GM20431 (cell line): ENCODE data around the gene FAM167B.

ENCODE experiments used
- in situ Hi-C: fragments of 300-500 bp; cut with MseI, MboI; formaldehyde crosslinking; loops from one replicate; pipeline ENCODE4 v1.15.0; 2020; ENCODE audit warnings: low sequenced_read_pairs; ENCODE audit not compliant: unreplicated experiment

Gene FAM167B

DNA sequence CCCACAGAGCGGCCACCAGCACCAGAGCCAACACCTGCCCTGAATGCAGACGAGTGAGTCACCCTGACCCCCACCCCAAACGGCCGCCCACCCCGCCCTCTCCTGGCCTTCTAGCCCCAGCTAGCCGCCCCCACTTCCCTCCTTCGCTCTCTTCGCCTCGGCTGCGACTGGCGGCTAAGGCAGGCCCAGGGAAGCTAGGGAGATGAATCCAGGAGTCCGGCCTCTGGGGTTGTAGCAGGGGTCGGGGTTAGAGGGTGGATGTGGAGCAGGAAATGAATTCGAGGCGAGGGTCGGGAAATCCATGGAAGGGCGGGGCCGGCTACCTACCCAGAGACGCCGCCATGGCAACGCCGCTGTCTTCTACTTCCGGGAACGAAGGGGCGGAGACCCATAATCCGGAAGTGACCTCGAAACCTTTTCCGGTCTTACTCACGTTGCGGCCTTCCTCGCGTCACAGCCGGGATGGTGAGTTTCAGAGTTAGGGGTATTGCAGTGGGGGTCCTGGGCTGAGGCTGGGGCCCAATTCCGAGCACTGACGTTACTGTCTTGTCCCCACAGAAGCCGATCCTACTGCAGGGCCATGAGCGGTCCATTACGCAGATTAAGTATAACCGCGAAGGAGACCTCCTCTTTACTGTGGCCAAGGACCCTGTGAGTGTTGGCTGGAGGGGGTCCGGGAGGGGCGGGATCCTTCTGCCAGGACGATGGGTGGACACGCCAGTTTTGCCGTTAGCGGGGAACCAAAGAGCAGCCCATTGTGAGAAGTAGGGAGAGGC is 24.9 kb upstream of the FAM167B start, which contains the start of the genes EIF3I and TMEM234:
Gene EIF3I, plus strand, starts transcription at position 428 of the 776 bp plus-strand sequence. Its CDS starts 35 bp downstream, at position 463.
Gene TMEM234, minus strand, starts transcription at position 374 of the 776 bp plus-strand sequence. Its CDS starts 31 bp downstream, at position 343.
- in situ Hi-C loops = no loop called here

DNA sequence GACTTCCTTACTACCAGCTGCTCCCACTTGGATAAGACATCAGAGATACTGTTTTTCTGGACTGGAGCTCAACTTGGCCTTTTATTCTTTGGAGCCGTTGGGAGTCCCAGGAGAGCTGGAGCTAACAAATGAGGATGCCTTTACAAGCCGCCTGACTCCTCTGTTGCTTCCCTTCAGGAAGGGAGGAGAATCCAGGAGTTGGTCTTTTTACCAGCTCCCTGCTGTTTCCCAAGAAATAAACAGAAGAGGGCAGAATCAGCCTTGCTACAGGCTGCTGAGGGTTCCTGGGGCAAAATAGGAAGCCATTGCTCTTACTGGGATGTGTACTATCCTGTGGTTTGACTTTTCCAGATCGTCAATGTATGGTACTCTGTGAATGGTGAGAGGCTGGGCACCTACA is 23.3 kb upstream of the FAM167B start:
- in situ Hi-C loops = no loop called here

DNA sequence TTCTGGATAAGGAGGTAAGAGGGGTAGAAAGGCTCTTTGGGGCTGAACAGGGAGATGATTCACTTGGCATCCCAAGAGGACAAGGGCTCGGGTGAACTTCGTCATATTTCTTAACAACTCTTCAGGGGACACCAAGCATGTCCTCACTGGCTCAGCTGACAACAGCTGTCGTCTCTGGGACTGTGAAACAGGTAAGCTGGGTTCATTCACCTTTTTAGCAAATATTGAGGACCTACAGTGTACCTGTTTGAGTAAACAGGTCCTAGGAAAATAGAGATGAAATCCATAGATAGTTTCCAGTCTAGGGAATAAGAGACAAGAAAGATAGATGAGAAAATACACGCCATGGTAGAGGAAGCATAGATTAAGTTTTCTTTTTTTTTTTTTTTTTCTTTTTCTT is 22.7 kb upstream of the FAM167B start:
- in situ Hi-C loops = no loop called here

DNA sequence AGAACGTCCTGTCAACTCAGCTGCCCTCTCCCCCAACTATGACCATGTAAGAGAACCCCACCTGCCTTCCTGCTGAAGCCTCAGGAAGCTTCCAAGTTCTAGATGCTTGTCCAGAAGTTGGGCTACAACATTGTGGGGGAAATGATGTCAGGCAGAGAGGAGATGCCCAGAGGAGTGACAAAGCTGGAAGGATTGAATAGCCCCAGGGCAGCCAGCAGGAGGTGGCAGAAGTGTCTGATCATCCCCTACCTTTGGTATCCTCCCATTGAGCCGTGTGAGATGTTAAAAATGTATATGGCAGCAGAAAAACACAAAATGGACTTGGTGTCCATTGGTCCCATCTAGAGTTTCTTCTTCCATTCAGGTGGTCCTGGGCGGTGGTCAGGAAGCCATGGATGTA is 18.3 kb upstream of the FAM167B start:
- in situ Hi-C loops = no loop called here

DNA sequence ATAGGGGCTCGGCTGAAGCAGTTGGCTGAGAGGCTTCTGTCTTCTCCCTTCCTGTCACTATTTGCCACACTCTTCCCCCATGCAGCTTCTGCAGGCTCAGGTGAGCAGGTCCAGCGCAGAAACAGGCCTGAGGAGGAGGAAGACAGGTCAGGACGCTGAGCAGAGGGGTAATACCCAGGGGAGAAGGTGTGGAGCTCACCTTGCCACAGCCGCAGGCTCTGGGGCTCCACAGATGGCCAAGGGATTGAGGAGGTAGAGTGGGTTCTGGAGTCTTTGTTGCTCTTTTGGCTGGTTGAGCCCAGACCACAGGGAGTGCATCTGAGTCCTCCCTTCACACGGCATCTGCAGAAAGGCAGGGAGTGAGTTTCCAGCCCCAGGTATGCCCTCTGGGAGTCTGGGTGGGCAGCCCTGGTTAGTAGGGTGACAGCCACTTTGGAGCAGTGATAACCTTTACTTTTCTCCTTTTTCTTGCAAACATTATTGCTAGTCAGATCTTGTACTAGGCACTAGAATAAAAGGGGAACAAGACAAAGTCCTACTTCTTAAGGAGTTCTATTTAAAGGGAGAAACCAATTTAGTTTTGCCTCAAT is 15.1 kb upstream of the FAM167B start:
- in situ Hi-C loops = no loop called here

DNA sequence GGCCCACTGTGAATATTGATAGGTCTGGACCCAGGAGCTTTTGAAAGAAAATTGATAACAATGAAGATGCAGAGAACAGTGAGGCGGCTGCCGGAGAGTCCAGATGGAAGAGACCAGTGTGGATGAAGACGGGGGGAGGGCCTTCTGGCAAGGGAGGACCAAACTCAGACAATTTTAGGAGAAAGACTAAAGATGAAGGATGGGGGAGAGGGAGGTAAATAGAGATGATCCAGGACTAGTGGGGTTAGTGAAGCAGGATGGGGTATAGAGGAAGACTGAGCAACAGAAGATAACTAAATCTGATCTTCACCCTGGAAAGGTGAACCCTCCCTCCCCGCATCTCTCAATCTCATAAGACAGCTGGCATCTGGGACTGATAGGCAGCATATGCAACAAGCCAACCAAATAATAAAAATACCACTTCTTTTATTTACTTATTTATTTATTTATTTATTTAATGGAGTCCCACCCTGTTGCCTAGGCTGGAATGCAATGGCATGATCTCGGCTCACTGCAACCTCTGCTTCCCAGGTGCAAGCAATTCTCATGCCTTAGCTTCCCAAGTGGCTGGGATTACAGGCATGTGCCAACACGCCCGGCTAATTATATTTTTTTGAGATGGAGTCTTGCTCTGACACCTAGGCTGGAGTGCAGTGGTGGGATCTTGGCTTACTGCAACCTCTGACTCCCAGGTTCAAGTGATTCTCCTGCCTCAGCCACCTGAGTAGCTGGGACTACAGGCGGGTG is 14.3 kb upstream of the FAM167B start:
- in situ Hi-C loops = no loop called here

DNA sequence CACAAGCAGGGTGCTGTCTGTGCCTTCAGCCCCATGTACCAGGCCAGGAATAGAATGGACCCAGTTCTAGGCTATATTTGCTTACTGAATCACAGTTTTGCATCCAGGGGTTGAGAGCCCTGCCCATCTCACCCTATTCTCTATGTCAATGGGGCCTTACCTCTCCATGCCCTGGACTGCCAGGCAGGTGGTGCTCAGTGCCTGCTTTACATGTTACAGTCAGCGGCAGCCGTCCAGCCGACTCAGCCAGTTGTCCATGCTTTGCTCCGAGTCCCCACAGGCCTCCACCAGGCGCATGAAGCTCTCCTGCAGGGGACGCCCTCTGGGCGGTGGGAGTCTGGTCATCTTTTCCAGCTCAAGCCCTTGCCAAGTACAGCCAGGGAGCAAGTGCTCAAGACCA is 12.2 kb upstream of the FAM167B start:
- in situ Hi-C loops = no loop called here

DNA sequence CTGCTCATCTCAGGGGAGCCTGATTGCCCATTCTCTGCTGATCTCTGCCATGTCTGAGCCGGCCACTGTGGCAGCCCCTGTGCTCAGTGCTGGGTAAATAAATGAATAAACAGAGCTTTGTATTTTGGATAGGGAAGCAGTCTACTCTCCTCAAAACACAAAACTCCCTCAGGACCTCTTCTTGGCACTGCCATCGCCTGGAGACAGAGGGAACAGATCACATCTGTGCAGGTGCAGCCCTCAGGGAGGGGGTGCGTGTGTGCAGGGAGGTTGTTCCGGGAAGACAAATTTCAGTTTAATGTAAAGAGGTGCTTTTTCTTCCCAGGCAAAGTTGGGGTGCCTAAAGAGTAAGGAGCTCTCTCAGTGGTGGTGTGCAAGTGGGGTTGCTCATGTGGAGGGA is 7.7 kb upstream of the FAM167B start:
- in situ Hi-C loops = no loop called here

DNA sequence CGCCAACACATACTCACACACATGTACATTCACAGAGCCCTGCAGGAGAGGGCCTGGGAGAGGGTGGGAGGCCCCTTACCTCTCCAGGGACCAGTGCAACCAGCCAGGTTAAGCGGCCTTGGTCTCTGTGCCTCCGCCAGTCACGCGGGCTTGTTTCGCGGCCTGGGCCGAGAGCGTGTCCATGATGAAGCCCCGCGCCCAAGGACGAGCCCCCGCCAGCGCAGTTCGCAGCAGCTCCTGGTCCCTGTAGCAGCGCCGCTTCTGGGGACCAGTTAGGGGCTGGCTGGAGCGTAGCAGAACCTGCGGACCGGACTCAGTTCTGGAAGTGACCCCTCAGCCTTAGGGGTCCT is 7.3 kb upstream of the FAM167B start:
- in situ Hi-C loops = no loop called here

DNA sequence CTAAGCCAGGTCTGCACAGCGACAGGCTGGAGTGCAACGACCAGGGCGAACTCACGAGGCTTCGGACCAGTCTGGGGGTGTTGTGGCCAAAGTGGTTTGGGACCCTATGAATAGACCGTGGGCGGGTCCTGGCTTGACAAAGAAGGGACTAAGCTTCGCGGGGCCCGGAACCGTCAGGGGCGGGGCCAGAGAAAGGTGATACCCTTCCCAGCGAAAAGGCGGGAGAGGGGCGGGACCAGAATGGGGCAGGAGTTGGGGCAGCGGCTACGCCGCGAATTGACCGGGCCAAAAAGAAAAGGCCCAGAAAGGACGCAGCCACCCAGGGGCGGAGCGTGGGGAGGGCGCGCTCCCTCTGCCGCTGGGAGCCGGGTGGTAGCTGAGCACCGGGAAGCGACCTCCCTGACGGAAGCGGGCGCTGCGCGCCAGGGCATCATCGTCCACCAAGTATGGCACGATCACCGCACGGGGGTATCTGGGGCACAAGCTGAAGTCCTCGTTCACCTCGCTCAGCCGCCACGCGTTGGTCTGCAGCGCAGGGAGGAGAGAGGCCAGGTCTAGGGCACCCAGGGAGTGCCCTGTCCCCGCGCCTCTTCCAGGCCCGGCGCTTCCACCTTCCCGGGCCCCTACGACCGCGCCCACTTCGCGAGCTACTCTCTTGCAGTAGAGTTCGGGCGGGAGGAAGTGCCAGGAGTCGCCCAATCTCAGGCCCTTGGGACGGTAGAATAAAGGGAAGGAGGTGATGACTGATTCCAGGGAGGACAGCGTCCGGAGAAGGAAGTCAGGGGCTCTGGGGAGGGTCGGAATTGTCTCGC is 6.7 kb upstream of the FAM167B start:
- in situ Hi-C loops = no loop called here

DNA sequence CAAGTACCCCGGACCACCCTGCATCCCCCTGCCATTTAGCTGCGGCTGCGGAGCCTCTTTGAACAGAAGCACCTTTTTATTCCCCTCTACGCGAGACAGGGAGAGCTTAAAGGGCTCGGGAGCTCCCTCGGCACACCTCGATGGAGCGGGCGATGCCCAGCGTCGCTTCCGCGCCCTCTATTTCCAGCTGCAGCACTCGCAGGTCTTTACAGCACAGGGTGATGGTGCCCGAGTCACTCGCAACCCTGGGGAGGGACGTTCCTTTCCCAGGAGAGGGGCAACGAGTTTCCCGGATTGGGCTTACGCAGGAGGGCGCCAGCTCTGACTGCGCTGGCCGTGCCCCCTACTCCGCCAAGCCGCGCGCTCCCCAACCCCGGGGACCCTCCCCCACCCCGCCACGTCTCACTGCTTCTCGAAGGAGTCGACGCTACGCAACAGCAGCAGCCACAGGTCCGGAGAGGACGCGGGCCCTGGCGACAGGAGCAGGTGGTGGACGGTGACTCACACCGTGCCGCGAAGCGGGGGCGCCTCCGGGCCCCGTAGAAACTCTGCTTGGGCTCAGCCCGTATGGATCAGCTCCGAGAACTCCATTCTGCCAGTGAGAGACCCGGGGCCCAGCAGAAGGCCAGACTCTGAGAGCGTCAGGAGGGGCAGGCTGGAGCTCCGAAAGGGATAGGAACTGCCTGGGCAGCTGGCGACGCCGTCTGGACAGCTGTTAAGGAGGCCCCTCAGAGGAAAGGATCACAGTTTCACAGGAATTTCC is 5.8 kb upstream of the FAM167B start:
- in situ Hi-C loops = no loop called here

DNA sequence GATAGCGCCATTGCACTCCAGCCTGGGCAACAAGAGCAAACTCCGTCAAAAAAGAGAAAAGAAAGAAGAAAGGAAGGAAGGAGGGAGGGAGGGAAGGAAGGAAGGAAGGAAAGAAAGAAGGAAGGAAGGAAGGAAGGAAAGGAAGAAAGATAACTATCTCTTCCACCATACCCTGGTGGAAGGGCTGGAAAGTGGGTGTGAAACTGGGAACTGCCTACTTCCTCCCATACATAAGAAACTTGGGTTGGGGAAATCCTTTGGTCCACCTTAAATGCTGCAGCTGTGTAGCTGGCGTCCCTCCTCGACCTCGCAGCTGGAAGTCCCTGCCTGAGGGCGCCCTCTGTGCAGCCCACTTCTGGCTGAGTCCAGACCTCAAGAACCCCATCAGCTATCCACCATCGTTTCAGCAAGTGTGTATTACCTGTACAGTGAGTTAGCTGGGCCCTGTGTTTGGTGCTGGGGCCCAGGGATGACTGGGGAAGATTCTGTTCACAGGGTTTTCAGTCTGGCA is 4.6 kb upstream of the FAM167B start:
- in situ Hi-C loops = no loop called here

DNA sequence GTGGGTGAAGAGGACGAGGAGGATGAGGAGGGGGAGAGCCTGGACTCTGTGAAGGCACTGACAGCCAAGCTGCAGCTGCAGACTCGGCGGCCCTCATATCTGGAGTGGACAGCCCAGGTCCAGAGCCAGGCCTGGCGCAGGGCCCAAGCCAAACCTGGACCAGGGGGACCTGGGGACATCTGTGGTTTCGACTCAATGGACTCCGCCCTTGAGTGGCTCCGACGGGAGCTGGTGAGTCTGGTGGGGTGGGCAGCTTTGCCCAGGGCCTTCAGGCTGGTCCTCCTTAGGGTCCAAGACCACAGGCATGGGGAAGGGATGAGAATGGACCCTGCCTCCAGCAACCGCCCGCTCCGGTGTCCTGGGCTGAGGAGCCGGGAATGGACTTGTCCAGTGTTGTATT is 430 bp downstream of the FAM167B start:
- in situ Hi-C loops = no loop called here

DNA sequence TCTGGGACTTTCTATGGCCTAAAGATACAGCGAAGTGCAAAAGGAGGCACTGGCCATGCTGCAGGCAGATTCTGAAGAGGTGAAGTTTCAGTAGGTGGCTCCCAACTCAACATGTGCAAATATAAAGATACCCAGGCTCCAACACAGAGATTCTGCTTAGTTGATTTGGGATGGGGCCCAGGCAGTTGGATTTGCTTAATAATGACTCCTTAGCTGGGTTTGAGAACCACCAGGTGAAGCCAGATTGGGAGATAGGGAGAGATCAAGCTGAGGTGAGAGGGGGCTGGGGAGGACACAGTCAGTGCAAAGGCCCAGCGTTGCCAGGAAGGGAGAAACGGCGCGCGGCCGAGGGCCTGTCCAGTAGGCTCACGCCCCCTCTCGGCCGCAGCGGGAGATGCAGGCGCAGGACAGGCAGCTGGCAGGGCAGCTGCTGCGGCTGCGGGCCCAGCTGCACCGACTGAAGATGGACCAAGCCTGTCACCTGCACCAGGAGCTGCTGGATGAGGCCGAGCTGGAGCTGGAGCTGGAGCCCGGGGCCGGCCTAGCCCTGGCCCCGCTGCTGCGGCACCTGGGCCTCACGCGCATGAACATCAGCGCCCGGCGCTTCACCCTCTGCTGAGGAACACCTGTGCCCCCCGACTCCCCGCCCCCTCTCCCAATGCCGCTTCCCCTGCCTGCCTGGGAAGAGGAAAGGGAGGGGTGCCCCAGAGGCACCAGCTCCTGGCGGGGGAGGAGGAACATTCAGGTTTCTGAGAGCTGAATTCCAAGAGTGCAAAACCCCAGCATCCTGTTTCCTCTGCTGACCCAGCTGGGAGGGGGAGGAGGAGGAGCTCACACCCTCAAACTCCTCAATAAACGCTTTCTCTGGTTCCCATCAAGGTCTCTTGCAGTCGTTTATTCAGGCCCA is 1.2 kb downstream of the FAM167B start:
- in situ Hi-C loops = no loop called here

DNA sequence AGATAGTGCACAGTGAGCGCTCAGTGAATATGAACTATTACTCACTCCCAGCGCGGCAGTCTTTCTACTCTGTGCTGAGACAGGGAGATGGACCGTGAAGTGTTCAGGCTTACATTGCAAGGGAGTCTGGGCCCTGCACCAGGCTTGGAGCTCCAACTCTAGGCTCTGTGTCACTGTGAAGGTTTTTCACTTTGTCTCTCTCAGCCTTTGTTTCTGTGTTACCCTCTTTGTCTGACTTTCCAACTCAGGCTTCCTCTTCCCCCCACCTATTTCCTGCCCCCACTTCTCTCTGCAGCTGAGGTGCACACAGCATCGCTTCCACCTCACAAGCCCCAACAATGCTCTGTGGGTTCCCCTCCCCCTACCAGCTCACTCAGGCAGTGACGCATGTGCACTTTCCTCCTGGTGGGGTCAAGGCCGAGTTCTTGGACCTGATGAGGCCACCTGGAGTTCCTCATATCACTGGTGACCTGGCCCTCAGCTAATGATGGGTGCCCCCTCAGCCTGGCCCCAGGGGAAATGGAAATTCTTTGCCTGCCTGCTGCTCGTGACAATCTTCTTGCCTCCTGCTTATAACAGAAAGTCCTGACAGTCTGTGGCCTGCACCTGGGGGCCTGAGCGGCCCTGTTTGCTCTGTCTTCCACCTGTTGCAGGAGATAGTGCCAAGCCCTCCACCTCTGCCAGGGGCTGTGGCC is 3.0 kb downstream of the FAM167B start:
- in situ Hi-C loops = no loop called here

DNA sequence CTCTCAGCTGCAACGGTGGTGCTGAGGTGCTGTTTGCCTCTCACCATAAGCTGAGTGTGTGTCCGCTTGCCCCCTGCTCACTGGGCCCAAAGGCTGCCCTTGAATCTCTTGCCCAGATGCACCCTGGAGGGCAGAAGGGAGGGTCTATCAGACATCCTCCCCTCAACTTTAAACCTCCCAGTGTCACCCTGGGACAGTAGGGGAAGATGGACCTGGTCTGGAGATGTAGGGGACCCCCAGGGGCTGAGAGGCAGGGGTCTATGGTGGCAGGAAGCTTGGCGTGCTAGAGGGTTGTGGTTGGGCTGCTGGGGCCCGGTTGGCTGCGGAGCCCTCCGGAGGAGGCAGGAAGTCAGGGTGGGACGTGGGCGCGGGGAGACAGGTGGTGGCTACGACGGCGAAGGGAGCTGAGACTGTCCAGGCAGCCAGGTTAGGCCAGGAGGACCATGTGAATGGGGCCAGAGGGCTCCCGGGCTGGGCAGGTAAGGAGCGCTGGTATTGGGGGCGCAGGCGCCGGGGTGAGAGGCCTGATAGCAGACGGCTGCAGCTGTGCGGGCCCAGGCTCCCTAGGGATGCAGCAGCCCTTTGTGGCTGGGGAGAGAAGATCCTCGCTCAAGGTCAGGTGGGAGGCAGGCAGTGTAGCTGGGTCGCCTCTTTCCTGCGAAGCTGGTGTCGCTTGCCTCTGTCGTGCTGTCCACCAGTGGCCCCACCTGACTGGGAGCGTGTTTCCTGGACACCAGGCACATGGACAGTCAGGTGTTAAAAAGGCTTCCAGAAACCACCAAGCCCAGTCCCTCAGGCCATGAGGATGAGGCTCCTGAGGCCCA is 4.1 kb downstream of the FAM167B start, which contains the start of gene LCK:
Gene LCK, plus strand, starts transcription at position 373 of the 824 bp plus-strand sequence. CDS start 23,065 bp downstream, outside the sequence.
- in situ Hi-C loops = no loop called here
